ENCODE data around the gene IDI1.

GRCh38 chr10:1097436-1097835, 48.5 kb upstream of the IDI1 start:
- TF ChIP-seq POLR2AphosphoS5 (IDR thresholded peaks at IDR 0.05; ENCODE audit: borderline replicate concordance, low read depth, low read length) = no peak
- TF ChIP-seq EZH2 (IDR thresholded peaks at IDR 0.05) = no peak
- no peak for TF ChIP-seq FOXP2 (optimal IDR thresholded peaks at IDR 0.05; ENCODE audit: control extremely low read depth, extremely low read length, insufficient read depth)
